HG03432 (cell line): ENCODE measurements around the gene UACA.

ENCODE experiments used
- ATAC-seq: cut with Tn5 transposase; IDR thresholded peaks from one replicate; pipeline ENCODE4 v1.9.1; 2021; ENCODE audit warnings: mild to moderate bottlenecking, moderate library complexity; ENCODE audit not compliant: unreplicated experiment

Gene UACA

GRCh38 chr15:70715840-70716485 is 47.4 kb downstream of the UACA start:
- ATAC-seq = no peak

GRCh38 chr15:70714565-70714964 is 48.8 kb downstream of the UACA start:
- no peak for ATAC-seq

- ATAC-seq = no peak
Measured at GRCh38 chr15:70714015-70714414, 49.3 kb downstream of the UACA start.

- ATAC-seq = no peak
Measured at GRCh38 chr15:70712271-70712670, 51.1 kb downstream of the UACA start.

- ATAC-seq = no peak
Measured at GRCh38 chr15:70710714-70711113, 52.6 kb downstream of the UACA start.

- ATAC-seq = no peak
Measured at GRCh38 chr15:70708839-70709238, 54.5 kb downstream of the UACA start.

GRCh38 chr15:70707686-70708300 is 55.6 kb downstream of the UACA start:
- no peak for ATAC-seq

- ATAC-seq = no peak
Measured at GRCh38 chr15:70704731-70705130, 58.6 kb downstream of the UACA start.

GRCh38 chr15:70704166-70704565 is 59.2 kb downstream of the UACA start:
- no peak for ATAC-seq

GRCh38 chr15:70703096-70703878 is 60.1 kb downstream of the UACA start:
- ATAC-seq = no peak

- ATAC-seq = no peak
Measured at GRCh38 chr15:70702584-70702983, 60.8 kb downstream of the UACA start.

GRCh38 chr15:70701891-70702568 is 61.3 kb downstream of the UACA start:
- ATAC-seq = no peak

- no peak for ATAC-seq
Measured at GRCh38 chr15:70701171-70701570, 62.2 kb downstream of the UACA start.

- no peak for ATAC-seq
Measured at GRCh38 chr15:70699890-70700289, 63.5 kb downstream of the UACA start.

- no peak for ATAC-seq
Measured at GRCh38 chr15:70698836-70699390, 64.4 kb downstream of the UACA start.

GRCh38 chr15:70698426-70698825 is 64.9 kb downstream of the UACA start:
- ATAC-seq = no peak

- ATAC-seq = no peak
Measured at GRCh38 chr15:70690491-70691276, 72.7 kb downstream of the UACA start.

- ATAC-seq = no peak
Measured at GRCh38 chr15:70690021-70690420, 73.3 kb downstream of the UACA start.

GRCh38 chr15:70687482-70687881 is 75.9 kb downstream of the UACA start:
- ATAC-seq = no peak

GRCh38 chr15:70680817-70681216 is 82.5 kb downstream of the UACA start:
- no peak for ATAC-seq

- ATAC-seq = no peak
Measured at GRCh38 chr15:70679919-70680231, 83.5 kb downstream of the UACA start.
